Measurements from ENCODE around the gene SCNN1A. TPM values are rescaled to one million over a fixed set of nuclear protein-coding genes. Genes with fewer than 3 reads are reported as not detected.
A peak's percentile ranks its signal among the peaks of the same experiment; 100 is the strongest.

The SCNN1A gene
- total and polyA plus RNA-seq, 2 donors (not counting 1 experiment from before 2014, with no cell fraction given): 0.20 TPM; not detected in 1

DNA sequence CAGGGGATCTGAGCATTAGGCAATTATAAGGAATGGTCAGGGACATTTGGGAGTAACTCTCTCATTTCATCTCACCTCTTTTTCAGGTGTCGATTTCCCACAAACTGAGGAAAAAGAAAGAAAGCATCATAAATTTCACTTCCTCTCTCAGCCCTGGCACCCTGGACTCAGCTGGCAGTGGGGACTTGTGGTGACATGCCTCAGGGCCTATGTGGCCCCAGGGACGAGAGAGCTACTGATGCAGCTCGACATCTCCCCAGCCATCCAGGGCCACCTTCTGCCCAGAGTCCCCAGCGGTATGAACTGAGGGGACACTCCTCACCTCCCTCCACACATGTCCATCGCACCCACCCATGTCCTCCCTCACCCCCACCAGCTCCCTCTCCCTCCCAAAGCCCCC lies 45.2 kb downstream of the SCNN1A start:
- 5% methylated on average over 2 of the region's 5 CpGs for WGBS (ENCODE audit: insufficient coverage)
- peaks cover 0 to 35% (median 0%) of the 10 kb centered on the region in 3 donors for H3K9me3 ChIP-seq (ENCODE audit: control extremely low read depth in 1 of 3, control insufficient read depth in 2 of 3, insufficient read depth in 1 of 3, low read length in 2 of 3)
- Mint-ChIP-seq H3K27ac (peak overlapping the region; percentile 50), H3K4me3 (peak overlapping the region; percentile 42), H3K4me1 (peaks cover 23% of the 10 kb centered on the region), H3K27me3 (peaks cover 67% of the 10 kb centered on the region), H3K9me3 (ENCODE audit: insufficient read depth) (no peaks in the 10 kb centered on the region)
- POLR2A ChIA-PET: no interaction called here
- no peak overlapping the region for H3K9ac ChIP-seq (ENCODE audit: low read length)
- no peaks in the 10 kb centered on the region for H3K36me3 ChIP-seq (replicated peaks in 1 of 2; ENCODE audit: control extremely low read depth in 1 of 2, control insufficient read depth in 1 of 2, extremely low read depth in 1 of 2, insufficient read depth in 2 of 2, low read length in 1 of 2)
- no peak overlapping the region for H2AFZ ChIP-seq (ENCODE audit: insufficient read depth, low read depth, low read length, poor library complexity, severe bottlenecking)
- H3K4me1 ChIP-seq (ENCODE audit: control insufficient read depth in 2 of 2, insufficient read depth in 2 of 2, low read length in 2 of 2): peaks cover 31 to 32% of the 10 kb centered on the region in 2 donors
- DNase-seq: peak; percentile 88
- peak; percentile 100 for ATAC-seq (ENCODE audit: low read depth)
- H3K4me3 ChIP-seq (ENCODE audit: control extremely low read depth in 1 of 5, extremely low read depth in 1 of 5, insufficient read depth in 1 of 5, low read depth in 2 of 5, low read length in 4 of 5): no peak overlapping the region
- H3K27ac ChIP-seq (ENCODE audit: low read length in 2 of 2): no peak overlapping the region
- peaks cover 0 to 71% (median 46%) of the 10 kb centered on the region in 4 experiments for H3K27me3 ChIP-seq (replicated peaks in 1 of 4; ENCODE audit: control extremely low read depth in 1 of 4, control insufficient read depth in 3 of 4, insufficient read depth in 4 of 4, low read length in 3 of 4)
- H3K4me2 ChIP-seq (replicated peaks; ENCODE audit: low read depth, low read length, poor library complexity, severe bottlenecking): peak overlapping the region; percentile 40
- intact Hi-C loops (cut with micrococcal nuclease): loop anchor here (10.0 kb wide), 1 partner anchor 135 kb away; no protein-coding TSS in a partner anchor
- no peaks in the 10 kb centered on the region for H3K79me2 ChIP-seq (ENCODE audit: control insufficient read depth, insufficient read depth, low read length)
- CTCF ChIA-PET: interaction anchor here (1.1 to 1.3 kb wide), 2 partner anchors 52 to 136 kb away, joined by 3 to 7 read pairs; no protein-coding TSS in a partner anchor
- TF ChIP-seq EZH2 (IDR thresholded peaks at IDR 0.05; ENCODE audit: borderline replicate concordance, insufficient read depth, low read depth, low read length, poor library complexity, severe bottlenecking): no peak
- TF ChIP-seq, protein P1, sequence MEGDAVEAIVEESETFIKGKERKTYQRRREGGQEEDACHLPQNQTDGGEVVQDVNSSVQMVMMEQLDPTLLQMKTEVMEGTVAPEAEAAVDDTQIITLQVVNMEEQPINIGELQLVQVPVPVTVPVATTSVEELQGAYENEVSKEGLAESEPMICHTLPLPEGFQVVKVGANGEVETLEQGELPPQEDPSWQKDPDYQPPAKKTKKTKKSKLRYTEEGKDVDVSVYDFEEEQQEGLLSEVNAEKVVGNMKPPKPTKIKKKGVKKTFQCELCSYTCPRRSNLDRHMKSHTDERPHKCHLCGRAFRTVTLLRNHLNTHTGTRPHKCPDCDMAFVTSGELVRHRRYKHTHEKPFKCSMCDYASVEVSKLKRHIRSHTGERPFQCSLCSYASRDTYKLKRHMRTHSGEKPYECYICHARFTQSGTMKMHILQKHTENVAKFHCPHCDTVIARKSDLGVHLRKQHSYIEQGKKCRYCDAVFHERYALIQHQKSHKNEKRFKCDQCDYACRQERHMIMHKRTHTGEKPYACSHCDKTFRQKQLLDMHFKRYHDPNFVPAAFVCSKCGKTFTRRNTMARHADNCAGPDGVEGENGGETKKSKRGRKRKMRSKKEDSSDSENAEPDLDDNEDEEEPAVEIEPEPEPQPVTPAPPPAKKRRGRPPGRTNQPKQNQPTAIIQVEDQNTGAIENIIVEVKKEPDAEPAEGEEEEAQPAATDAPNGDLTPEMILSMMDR (IDR thresholded peaks at IDR 0.05): no peak
- peaks cover 18% of the 10 kb centered on the region for H4K20me1 ChIP-seq (ENCODE audit: control insufficient read depth, insufficient read depth, low read length, poor library complexity, severe bottlenecking)

DNA sequence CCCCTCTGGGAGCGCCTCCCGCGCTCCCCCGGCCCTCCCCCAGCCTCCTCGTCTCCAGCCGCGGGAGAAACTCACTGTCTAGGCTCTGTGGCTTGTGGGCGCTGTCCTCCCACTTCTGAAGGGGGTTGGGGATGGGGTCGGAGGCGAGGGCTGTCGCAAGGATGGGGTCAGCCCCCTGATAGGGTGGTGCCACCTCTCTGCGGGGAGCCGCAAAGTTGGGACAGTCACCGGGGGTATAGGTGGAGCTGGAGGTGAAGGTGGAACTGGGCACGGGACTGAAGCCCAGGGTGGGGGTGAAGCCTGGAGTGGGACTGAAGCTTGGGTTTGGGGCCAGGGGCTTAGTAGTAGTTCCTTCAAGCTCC lies 45.7 kb downstream of the SCNN1A start:
- ChIA-PET POLR2A (no interaction called here), CTCF (interaction anchor here (1.1 to 1.3 kb wide), 2 partner anchors 51 to 136 kb away, joined by 3 to 7 read pairs; no protein-coding TSS in a partner anchor)
- Histone ChIP-seq H3K79me2 (ENCODE audit: control insufficient read depth, insufficient read depth, low read length) (no peaks in the 10 kb centered on the region), H3K27me3 (replicated peaks in 1 of 4; ENCODE audit: control extremely low read depth in 1 of 4, control insufficient read depth in 3 of 4, insufficient read depth in 4 of 4, low read length in 3 of 4) (peaks cover 0 to 71% (median 48%) of the 10 kb centered on the region in 4 experiments), H3K9ac (ENCODE audit: low read length) (no peak overlapping the region), H3K4me2 (replicated peaks; ENCODE audit: low read depth, low read length, poor library complexity, severe bottlenecking) (peak overlapping the region; percentile 40), H4K20me1 (ENCODE audit: control insufficient read depth, insufficient read depth, low read length, poor library complexity, severe bottlenecking) (peaks cover 16% of the 10 kb centered on the region), H3K36me3 (replicated peaks in 1 of 2; ENCODE audit: control extremely low read depth in 1 of 2, control insufficient read depth in 1 of 2, extremely low read depth in 1 of 2, insufficient read depth in 2 of 2, low read length in 1 of 2) (no peaks in the 10 kb centered on the region), H3K9me3 (ENCODE audit: control extremely low read depth in 1 of 3, control insufficient read depth in 2 of 3, insufficient read depth in 1 of 3, low read length in 2 of 3) (peaks cover 0 to 35% (median 0%) of the 10 kb centered on the region in 3 donors), H3K4me3 (ENCODE audit: control extremely low read depth in 1 of 5, extremely low read depth in 1 of 5, insufficient read depth in 1 of 5, low read depth in 2 of 5, low read length in 4 of 5) (no peak overlapping the region), H3K4me1 (ENCODE audit: control insufficient read depth in 2 of 2, insufficient read depth in 2 of 2, low read length in 2 of 2) (peaks cover 26 to 33% of the 10 kb centered on the region in 2 donors), H3K27ac (ENCODE audit: low read length in 2 of 2) (no peak overlapping the region), H2AFZ (ENCODE audit: insufficient read depth, low read depth, low read length, poor library complexity, severe bottlenecking) (no peak overlapping the region)
- H3K9me3 Mint-ChIP-seq (ENCODE audit: insufficient read depth): no peaks in the 10 kb centered on the region
- H3K4me3 Mint-ChIP-seq: peak overlapping the region; percentile 42
- H3K27me3 Mint-ChIP-seq: peaks cover 67% of the 10 kb centered on the region
- peaks cover 23% of the 10 kb centered on the region for H3K4me1 Mint-ChIP-seq
- intact Hi-C loops (cut with micrococcal nuclease): loop anchor here (10.0 kb wide), 1 partner anchor 135 kb away; no protein-coding TSS in a partner anchor
- TF ChIP-seq, protein P1 (IDR thresholded peaks at IDR 0.05): no peak
- no peak for TF ChIP-seq EZH2 (IDR thresholded peaks at IDR 0.05; ENCODE audit: borderline replicate concordance, insufficient read depth, low read depth, low read length, poor library complexity, severe bottlenecking)
- peak overlapping the region; percentile 50 for H3K27ac Mint-ChIP-seq
- DNase-seq: no peak
- no peak for ATAC-seq (ENCODE audit: low read depth)
- WGBS (ENCODE audit: insufficient coverage): 91% methylated on average over 14 of the region's 15 CpGs

Data from B cell (primary cell).